ENCODE results near the gene HIVEP3. TPM values are rescaled to one million over a fixed set of nuclear protein-coding genes. Genes with fewer than 3 reads are reported as not detected.

The HIVEP3 gene
- total RNA-seq, 1 experiment from 2014 or later: 6.0 TPM

DNA sequence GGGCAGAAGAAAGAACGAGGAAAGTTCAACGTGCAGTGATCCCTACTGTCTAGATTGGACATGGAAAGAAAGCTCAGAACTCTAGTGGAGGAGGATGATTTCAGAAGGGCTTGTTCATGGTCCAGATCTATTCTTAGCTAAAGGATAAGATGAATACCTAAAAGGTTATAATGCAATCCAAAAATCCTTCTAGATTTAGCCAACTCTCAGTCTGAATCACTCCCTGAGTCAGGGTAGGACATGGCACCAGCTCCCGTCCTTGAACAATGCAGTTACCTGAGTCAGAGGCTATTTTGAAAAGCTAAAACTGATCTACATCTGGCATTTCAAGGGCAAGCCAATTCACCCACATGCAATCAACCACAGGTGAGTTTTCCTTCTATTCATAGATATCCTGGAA lies 38.8 kb upstream of the HIVEP3 start:
- Histone ChIP-seq H3K27me3 (ENCODE audit: control insufficient read depth, insufficient read depth, low read length) (no peaks in the 10 kb centered on the region), H3K36me3 (ENCODE audit: control insufficient read depth, insufficient read depth, low read length) (no peaks in the 10 kb centered on the region), H3K9me3 (ENCODE audit: control insufficient read depth, insufficient read depth, low read depth, low read length) (no peaks in the 10 kb centered on the region), H3K4me1 (ENCODE audit: control insufficient read depth, insufficient read depth, low read length) (peaks cover 27% of the 10 kb centered on the region), H3K27ac (ENCODE audit: low read length) (no peak overlapping the region), H3K4me3 (ENCODE audit: low read depth in 2 of 2, low read length in 2 of 2) (no peak overlapping the region)
- ChIA-PET POLR2A (interaction anchor here (0.6 kb wide), 1 partner anchor 15 kb away, joined by 3 read pairs; no protein-coding TSS in a partner anchor), CTCF (no interaction called here)
- DNase-seq (ENCODE audit: low read depth, low spot score): no peak
- no peak for ATAC-seq
- TF ChIP-seq, protein P1, sequence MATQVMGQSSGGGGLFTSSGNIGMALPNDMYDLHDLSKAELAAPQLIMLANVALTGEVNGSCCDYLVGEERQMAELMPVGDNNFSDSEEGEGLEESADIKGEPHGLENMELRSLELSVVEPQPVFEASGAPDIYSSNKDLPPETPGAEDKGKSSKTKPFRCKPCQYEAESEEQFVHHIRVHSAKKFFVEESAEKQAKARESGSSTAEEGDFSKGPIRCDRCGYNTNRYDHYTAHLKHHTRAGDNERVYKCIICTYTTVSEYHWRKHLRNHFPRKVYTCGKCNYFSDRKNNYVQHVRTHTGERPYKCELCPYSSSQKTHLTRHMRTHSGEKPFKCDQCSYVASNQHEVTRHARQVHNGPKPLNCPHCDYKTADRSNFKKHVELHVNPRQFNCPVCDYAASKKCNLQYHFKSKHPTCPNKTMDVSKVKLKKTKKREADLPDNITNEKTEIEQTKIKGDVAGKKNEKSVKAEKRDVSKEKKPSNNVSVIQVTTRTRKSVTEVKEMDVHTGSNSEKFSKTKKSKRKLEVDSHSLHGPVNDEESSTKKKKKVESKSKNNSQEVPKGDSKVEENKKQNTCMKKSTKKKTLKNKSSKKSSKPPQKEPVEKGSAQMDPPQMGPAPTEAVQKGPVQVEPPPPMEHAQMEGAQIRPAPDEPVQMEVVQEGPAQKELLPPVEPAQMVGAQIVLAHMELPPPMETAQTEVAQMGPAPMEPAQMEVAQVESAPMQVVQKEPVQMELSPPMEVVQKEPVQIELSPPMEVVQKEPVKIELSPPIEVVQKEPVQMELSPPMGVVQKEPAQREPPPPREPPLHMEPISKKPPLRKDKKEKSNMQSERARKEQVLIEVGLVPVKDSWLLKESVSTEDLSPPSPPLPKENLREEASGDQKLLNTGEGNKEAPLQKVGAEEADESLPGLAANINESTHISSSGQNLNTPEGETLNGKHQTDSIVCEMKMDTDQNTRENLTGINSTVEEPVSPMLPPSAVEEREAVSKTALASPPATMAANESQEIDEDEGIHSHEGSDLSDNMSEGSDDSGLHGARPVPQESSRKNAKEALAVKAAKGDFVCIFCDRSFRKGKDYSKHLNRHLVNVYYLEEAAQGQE (IDR thresholded peaks at IDR 0.05; ENCODE audit: insufficient read depth in 1 of 2, low read depth in 2 of 2, low read length in 1 of 2): no peak
- TF ChIP-seq POLR2AphosphoS5 (IDR thresholded peaks at IDR 0.05; ENCODE audit: low read depth, low read length) (no peak), SIN3A (IDR thresholded peaks at IDR 0.05; ENCODE audit: borderline replicate concordance, insufficient read depth, low read depth, low read length) (no peak), TCF7L2 (IDR thresholded peaks at IDR 0.05; ENCODE audit: low read depth, low read length) (no peak)
- TF ChIP-seq, protein P2, sequence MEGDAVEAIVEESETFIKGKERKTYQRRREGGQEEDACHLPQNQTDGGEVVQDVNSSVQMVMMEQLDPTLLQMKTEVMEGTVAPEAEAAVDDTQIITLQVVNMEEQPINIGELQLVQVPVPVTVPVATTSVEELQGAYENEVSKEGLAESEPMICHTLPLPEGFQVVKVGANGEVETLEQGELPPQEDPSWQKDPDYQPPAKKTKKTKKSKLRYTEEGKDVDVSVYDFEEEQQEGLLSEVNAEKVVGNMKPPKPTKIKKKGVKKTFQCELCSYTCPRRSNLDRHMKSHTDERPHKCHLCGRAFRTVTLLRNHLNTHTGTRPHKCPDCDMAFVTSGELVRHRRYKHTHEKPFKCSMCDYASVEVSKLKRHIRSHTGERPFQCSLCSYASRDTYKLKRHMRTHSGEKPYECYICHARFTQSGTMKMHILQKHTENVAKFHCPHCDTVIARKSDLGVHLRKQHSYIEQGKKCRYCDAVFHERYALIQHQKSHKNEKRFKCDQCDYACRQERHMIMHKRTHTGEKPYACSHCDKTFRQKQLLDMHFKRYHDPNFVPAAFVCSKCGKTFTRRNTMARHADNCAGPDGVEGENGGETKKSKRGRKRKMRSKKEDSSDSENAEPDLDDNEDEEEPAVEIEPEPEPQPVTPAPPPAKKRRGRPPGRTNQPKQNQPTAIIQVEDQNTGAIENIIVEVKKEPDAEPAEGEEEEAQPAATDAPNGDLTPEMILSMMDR (IDR thresholded peaks at IDR 0.05): no peak
- no TSS peak for BruUV-seq (replicated peaks)
- intact Hi-C loops (cut with micrococcal nuclease; ENCODE audit: unreplicated experiment) (no loop called here), in situ Hi-C loops (cut with HindIII; ENCODE audit: low pct_unique_long_range_greater_than_20kb, low sequenced_read_pairs) (no loop called here)

DNA sequence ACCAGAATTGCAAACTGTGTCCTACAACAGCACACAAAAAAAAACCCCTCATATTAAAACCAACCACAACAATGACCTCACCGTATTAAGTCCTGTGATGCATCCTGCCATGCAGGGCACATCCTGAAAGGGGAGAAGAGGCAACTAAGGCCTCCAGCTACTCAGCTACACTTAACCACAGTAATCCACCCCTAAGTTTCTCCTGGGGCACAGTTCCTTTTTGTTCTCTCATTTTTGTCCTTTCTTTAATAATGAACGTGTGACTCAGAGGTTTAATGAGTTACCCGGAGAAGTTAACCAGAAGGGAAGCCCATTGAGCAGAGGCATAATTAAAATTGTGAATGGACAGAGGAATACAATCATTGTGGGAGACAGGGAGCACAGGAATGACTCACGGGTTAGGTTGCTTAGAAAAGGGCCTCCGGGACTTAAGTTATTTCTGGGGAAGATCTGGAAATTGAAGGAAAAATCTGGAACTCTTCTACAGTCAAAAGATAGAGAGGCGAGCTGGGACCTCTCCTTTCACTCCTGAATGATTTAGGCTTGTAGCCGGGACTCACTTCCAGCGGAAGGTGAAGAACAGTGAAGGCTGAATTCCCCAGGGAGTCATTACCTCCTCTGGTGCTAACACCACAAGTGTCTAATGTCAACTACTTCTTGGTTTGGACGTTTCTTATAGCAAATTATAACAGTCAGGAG lies 36.9 kb upstream of the HIVEP3 start:
- CTCF ChIA-PET: no interaction called here
- in situ Hi-C loops (cut with HindIII; ENCODE audit: low pct_unique_long_range_greater_than_20kb, low sequenced_read_pairs): no loop called here
- DNase-seq (ENCODE audit: low read depth, low spot score) (peak; percentile 76), ATAC-seq (peak; percentile 83)
- no peak for TF ChIP-seq SIN3A (IDR thresholded peaks at IDR 0.05; ENCODE audit: borderline replicate concordance, insufficient read depth, low read depth, low read length)
- no peak for TF ChIP-seq TCF7L2 (IDR thresholded peaks at IDR 0.05; ENCODE audit: low read depth, low read length)
- TF ChIP-seq, protein P1 (IDR thresholded peaks at IDR 0.05; ENCODE audit: insufficient read depth in 1 of 2, low read depth in 2 of 2, low read length in 1 of 2): no peak
- TF ChIP-seq, protein P2 (IDR thresholded peaks at IDR 0.05): no peak
- no peak for TF ChIP-seq POLR2AphosphoS5 (IDR thresholded peaks at IDR 0.05; ENCODE audit: low read depth, low read length)
- peaks cover 27% of the 10 kb centered on the region for H3K4me1 ChIP-seq (ENCODE audit: control insufficient read depth, insufficient read depth, low read length)
- H3K27me3 ChIP-seq (ENCODE audit: control insufficient read depth, insufficient read depth, low read length): no peaks in the 10 kb centered on the region
- BruUV-seq (replicated peaks): no TSS peak
- POLR2A ChIA-PET: no interaction called here
- H3K36me3 ChIP-seq (ENCODE audit: control insufficient read depth, insufficient read depth, low read length): no peaks in the 10 kb centered on the region
- peak overlapping the region; percentile 41 for H3K27ac ChIP-seq (ENCODE audit: low read length)
- intact Hi-C loops (cut with micrococcal nuclease; ENCODE audit: unreplicated experiment): no loop called here
- no peak overlapping the region for H3K4me3 ChIP-seq (ENCODE audit: low read depth in 2 of 2, low read length in 2 of 2)
- H3K9me3 ChIP-seq (ENCODE audit: control insufficient read depth, insufficient read depth, low read depth, low read length): peaks cover 6% of the 10 kb centered on the region; the same call in 1 of the 2 replicates

All from Panc1 (cell line).